HepG2 (cell line): Measurements from ENCODE around the gene CACNG1. TPM values are rescaled to one million over a fixed set of nuclear protein-coding genes. Genes with fewer than 3 reads are reported as not detected.

ENCODE experiments used
- ATAC-seq: fragments of 200-7000 bp; cut with Tn5 transposase; 3 replicates; pipeline ENCODE4 v1.9.1; 2020; ENCODE audit warnings: mild to moderate bottlenecking, moderate library complexity
- BruUV-seq: library from RNA; stranded (reverse); fragments of 400-500 nt; replicated peaks from 2 replicates; lab custom pipeline; 2021; lab: Mats Ljungman, UMichigan
- CTCF ChIA-PET: fragments of 300-600 bp; formaldehyde crosslinking; extraction: SDS; loops from one replicate; lab custom pipeline; 2021; ENCODE audit warnings: low total read pairs, inconsistent platforms, low intra/inter-chr PET ratio; lab: Yijun Ruan, JAX
- POLR2A ChIA-PET: fragments of 350-600 bp; sonication (Branson Sonifier 250); formaldehyde crosslinking; loops from one replicate; lab custom pipeline; 2020; ENCODE audit warnings: antibody characterized with exemption, inconsistent platforms; lab: Yijun Ruan, JAX
- DNase-seq: peaks from one replicate; pipeline ENCODE4 v3.0.0-alpha.2; 2015; ENCODE audit warnings: low spot score
- FAIRE-seq: peaks from 3 replicates; lab custom pipeline; 2011; peaks lifted over from hg19 to GRCh38; lab: Jason Lieb, UNC
- H2AFZ ChIP-seq: one replicate; pipeline ENCODE4 v1.6.1; 2011; ENCODE audit warnings: low read length, inconsistent platforms
- H3K27ac ChIP-seq: fragments of 300-600 bp; 3 replicates; pipeline ENCODE4 v1.8.0; 2011; ENCODE audit warnings: mixed run types, mild to moderate bottlenecking, mixed read lengths, low read length, inconsistent platforms; ENCODE audit not compliant: insufficient read depth; ENCODE audit errors: extremely low read length
- H3K27me3 ChIP-seq, 2 experiments: fragments of 200-600 bp in 1 of 2; 2 replicates in 1 of 2; 3 replicates in 1 of 2; pipeline versions ENCODE4 v1.6.0 to v1.8.0; 2011; ENCODE audit warnings: low read length in 2 of 2, mild to moderate bottlenecking in 2 of 2, moderate library complexity in 2 of 2, inconsistent platforms in 1 of 2; ENCODE audit not compliant: insufficient read depth in 2 of 2, control insufficient read depth in 1 of 2
- H3K36me3 ChIP-seq, 2 experiments: fragments of 200-600 bp in 1 of 2; replicated peaks in 1 of 2; 2 replicates in 1 of 2; 3 replicates in 1 of 2; pipeline versions ENCODE4 v1.5.1 to v1.8.0; 2011; ENCODE audit warnings: low read length in 2 of 2, inconsistent platforms in 1 of 2; ENCODE audit not compliant: insufficient read depth in 2 of 2, control insufficient read depth in 1 of 2
- H3K4me1 ChIP-seq: 2 replicates; pipeline ENCODE4 v1.5.1; 2012; ENCODE audit warnings: low read length, inconsistent platforms; ENCODE audit not compliant: insufficient read depth
- H3K4me2 ChIP-seq: 2 replicates; pipeline ENCODE4 v1.6.0; 2011; ENCODE audit warnings: low read depth, low read length, inconsistent platforms
- H3K4me3 ChIP-seq, 3 experiments: fragments of 200-600 bp in 1 of 3; sonication (generic), shearing (Covaris generic) in 1 of 3; replicated peaks in 1 of 3; 2 replicates each; pipeline ENCODE4 v1.5.1; 2011 to 2016; ENCODE audit warnings: low read length in 3 of 3, inconsistent platforms in 2 of 3, low read depth in 2 of 3, mild to moderate bottlenecking in 2 of 3, control low read depth in 1 of 3, mixed read lengths in 1 of 3; ENCODE audit not compliant: insufficient read depth in 1 of 3
- H3K79me2 ChIP-seq: one replicate; pipeline ENCODE4 v1.6.1; 2011; ENCODE audit warnings: low read length, inconsistent platforms; ENCODE audit not compliant: insufficient read depth
- H3K9ac ChIP-seq: 2 replicates; pipeline ENCODE4 v1.6.0; 2011; ENCODE audit warnings: mild to moderate bottlenecking, low read depth, low read length, inconsistent platforms; ENCODE audit not compliant: insufficient read depth
- H3K9me3 ChIP-seq: 2 replicates; pipeline ENCODE4 v1.5.1; 2012; ENCODE audit warnings: mild to moderate bottlenecking, low read length
- H4K20me1 ChIP-seq: 2 replicates; pipeline ENCODE4 v1.6.0; 2011; ENCODE audit warnings: inconsistent platforms, mild to moderate bottlenecking, low read length, moderate library complexity; ENCODE audit not compliant: insufficient read depth
- BORCS8-MEF2B ChIP-seq: sonication (generic); formaldehyde crosslinking; IDR thresholded peaks from 2 replicates; pipeline ENCODE4 v1.8.0; 2022; ENCODE audit warnings: mild to moderate bottlenecking, missing genetic modification reagents
- E2F5 ChIP-seq: sonication (generic); formaldehyde crosslinking; conservative IDR thresholded peaks from 2 replicates; pipeline ENCODE4 v1.4.0; 2020; ENCODE audit warnings: missing genetic modification reagents
- GZF1 ChIP-seq: sonication (generic); formaldehyde crosslinking; IDR thresholded peaks from 2 replicates; pipeline ENCODE4 v1.5.1; 2020; ENCODE audit warnings: mild to moderate bottlenecking, missing genetic modification reagents
- HDAC6 ChIP-seq: fragments of 200-600 bp; sonication (generic); IDR thresholded peaks from 2 replicates; pipeline ENCODE4 v1.7.0; 2017; ENCODE audit warnings: mild to moderate bottlenecking, antibody characterized with exemption, low read length, low read depth
- HHEX ChIP-seq: IDR thresholded peaks from 2 replicates; pipeline ENCODE4 v1.6.1; 2016; ENCODE audit warnings: control low read depth
- LCORL ChIP-seq, 2 experiments: fragments of 450-650 bp in 1 of 2; sonication (generic) in 1 of 2; formaldehyde crosslinking in 1 of 2; IDR thresholded peaks; 2 replicates each; pipeline versions ENCODE4 v1.5.0 to v1.6.1; 2017 to 2020; ENCODE audit warnings: antibody characterized with exemption in 1 of 2, missing genetic modification reagents in 1 of 2
- MED13 ChIP-seq: sonication (generic); formaldehyde crosslinking; IDR thresholded peaks from 2 replicates; pipeline ENCODE4 v1.5.0; 2020; ENCODE audit warnings: missing genetic modification reagents
- PHF20 ChIP-seq: sonication (generic); formaldehyde crosslinking; IDR thresholded peaks from 2 replicates; pipeline ENCODE4 v1.5.0; 2020; ENCODE audit warnings: mild to moderate bottlenecking, missing genetic modification reagents
- SOX6 ChIP-seq, 2 experiments: fragments of 450-650 bp in 1 of 2; sonication (generic) in 1 of 2; formaldehyde crosslinking in 1 of 2; IDR thresholded peaks; 2 replicates each; pipeline versions ENCODE4 v1.4.0 to v1.6.1; 2017 to 2020; ENCODE audit warnings: antibody characterized with exemption in 1 of 2, mild to moderate bottlenecking in 1 of 2, missing genetic modification reagents in 1 of 2
- TAF15 ChIP-seq: fragments of 200-400 bp; formaldehyde crosslinking; IDR thresholded peaks from one replicate; pipeline ENCODE4 v1.6.1; 2018; ENCODE audit warnings: mild to moderate bottlenecking, low read depth, low read length; ENCODE audit not compliant: poor library complexity, severe bottlenecking
- THYN1 ChIP-seq: sonication (generic); formaldehyde crosslinking; IDR thresholded peaks from 2 replicates; pipeline ENCODE4 v1.8.1; 2023; ENCODE audit warnings: low read depth, mild to moderate bottlenecking, moderate library complexity, missing genetic modification reagents, borderline replicate concordance
- ZNF224 ChIP-seq: sonication (generic); formaldehyde crosslinking; IDR thresholded peaks from 2 replicates; pipeline ENCODE4 v1.5.0; 2020; ENCODE audit warnings: mild to moderate bottlenecking, missing genetic modification reagents
- ZNF350 ChIP-seq: sonication (generic); formaldehyde crosslinking; IDR thresholded peaks from 2 replicates; pipeline ENCODE4 v1.4.0; 2020; ENCODE audit warnings: mild to moderate bottlenecking, low read depth, missing genetic modification reagents, borderline replicate concordance
- ZNF576 ChIP-seq: sonication (generic); formaldehyde crosslinking; IDR thresholded peaks from 2 replicates; pipeline ENCODE4 v1.4.0; 2020; ENCODE audit warnings: mild to moderate bottlenecking, missing genetic modification reagents
- WGBS: methylation state at CpG from one replicate; pipeline ENCODE4 v1.1.6; 2017; ENCODE audit warnings: low lambda C conversion rate; 5-methylcytosine and 5-hydroxymethylcytosine counted together
- in situ Hi-C: cut with HindIII; loops from 2 replicates; pipeline ENCODE4 v1.10.0; 2017; ENCODE audit warnings: low pct_unique_long_range_greater_than_20kb; ENCODE audit not compliant: extremely low pct_ligation_motif_present
- intact Hi-C: fragments of 100-400 bp; cut with micrococcal nuclease; formaldehyde crosslinking; loops from one replicate; pipeline ENCODE4 v1.10.0; 2022; ENCODE audit not compliant: unreplicated experiment
- polyA plus RNA-seq, 8 experiments: library from polyadenylated mRNA; depleted of rRNA in 3 of 8; stranded (reverse) in 7 of 8; unstranded in 1 of 8; fragments of >200 nt; fragmentation: Illumina TruSeq in 4 of 8; extraction: Trizol in 4 of 8; gene quantifications; 2 replicates each; pipeline versions ENCODE4 v1.2.1 to v1.2.3, GENCODE V29; 2011 to 2016; ENCODE audit warnings: low read depth in 4 of 8, missing spikeins in 1 of 8, mixed read lengths in 1 of 8; ENCODE audit not compliant: insufficient read depth in 1 of 8
- total RNA-seq, 5 experiments: library from RNA; depleted of rRNA; stranded (reverse); fragments of >200 nt; fragmentation: Illumina TruSeq; extraction: Trizol; gene quantifications; 2 replicates each; pipeline ENCODE4 v1.2.3, GENCODE V29; 2016; ENCODE audit warnings: low read depth in 1 of 5

Gene CACNG1
- total and polyA plus RNA-seq, 2 of the 13 experiments (the other 11 are each of a cell fraction or from before 2014, with no cell fraction given): not detected

- peaks cover 16% of the 10 kb centered on the region for H3K4me1 ChIP-seq
- H3K79me2 ChIP-seq: no peaks in the 10 kb centered on the region
- no peak overlapping the region for H3K9ac ChIP-seq
- H3K27ac ChIP-seq: no peak overlapping the region
- no peak for ATAC-seq
- H2AFZ ChIP-seq: no peak overlapping the region
- H3K36me3 ChIP-seq: no peaks in the 10 kb centered on the region
- no peak overlapping the region for H3K4me2 ChIP-seq
- intact Hi-C loops: no loop called here
- H3K4me3 ChIP-seq: no peak overlapping the region
- no peaks in the 10 kb centered on the region for H4K20me1 ChIP-seq
- FAIRE-seq: no peak
- DNase-seq: no peak
- no peaks in the 10 kb centered on the region for H3K9me3 ChIP-seq
- TF ChIP-seq ZNF350: no peak
- no peak for TF ChIP-seq LCORL (IDR thresholded peaks at IDR 0.05)
- TF ChIP-seq LCORL (CRISPR knock-in tag; IDR thresholded peaks at IDR 0.05): no peak
- TF ChIP-seq MED13 (CRISPR knock-in tag): no peak
- no peak for TF ChIP-seq ZNF576
- no peak for TF ChIP-seq SOX6 (IDR thresholded peaks at IDR 0.05)
- no peak for TF ChIP-seq SOX6 (CRISPR knock-in tag; IDR thresholded peaks at IDR 0.05)
- no peak for TF ChIP-seq TAF15
- no peak for TF ChIP-seq HHEX
- TF ChIP-seq BORCS8-MEF2B (CRISPR knock-in tag): no peak
- no peak for TF ChIP-seq THYN1 (CRISPR knock-in tag)
- no peak for TF ChIP-seq ZNF224 (CRISPR knock-in tag)
- TF ChIP-seq HDAC6: no peak
- no peak for TF ChIP-seq E2F5 (CRISPR knock-in tag)
- TF ChIP-seq GZF1: no peak
- TF ChIP-seq PHF20 (CRISPR knock-in tag): no peak
- TF ChIP-seq, all 625 proteins: peak for 0
- BruUV-seq: no TSS peak
- POLR2A ChIA-PET: no interaction called here
- in situ Hi-C loops: no loop called here
- H3K27me3 ChIP-seq: peaks cover 10 to 31% of the 10 kb centered on the region in 2 experiments; a peak in 4 of 5 replicates
- WGBS: 52% methylated on average over 9 of the region's 12 CpGs
- CTCF ChIA-PET: no interaction called here
These were observed 21.9 kb upstream of the CACNG1 start for GRCh38 chr17:67022451-67022810.
